NOMO-1 (cell line): Measurements from ENCODE around the gene MACROD1.

Experiments
- DNase-seq, 2 experiments: peaks; one replicate each; lab custom pipeline; 2025; ENCODE audit not compliant: unreplicated experiment in 2 of 2; lab: John Stamatoyannopoulos, UW

Gene MACROD1

DNA sequence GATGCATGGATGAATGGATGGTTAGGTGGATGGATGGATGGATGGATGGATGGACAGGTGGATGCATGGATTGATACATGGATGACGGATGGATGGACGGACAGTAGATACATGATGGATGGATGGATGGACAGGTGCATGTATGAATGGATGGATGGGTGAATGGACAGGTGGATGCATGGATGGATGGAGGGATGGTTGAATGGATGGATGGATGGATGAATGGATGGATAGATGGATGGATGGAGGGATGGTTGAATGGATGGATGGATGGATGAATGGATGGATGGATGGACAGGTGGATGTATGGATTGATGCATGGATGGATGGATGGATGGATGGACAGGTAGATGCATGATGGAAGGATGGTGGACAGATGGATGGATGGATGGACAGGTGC, 51.7 kb downstream of the MACROD1 start:
- DNase-seq = no peak

DNA sequence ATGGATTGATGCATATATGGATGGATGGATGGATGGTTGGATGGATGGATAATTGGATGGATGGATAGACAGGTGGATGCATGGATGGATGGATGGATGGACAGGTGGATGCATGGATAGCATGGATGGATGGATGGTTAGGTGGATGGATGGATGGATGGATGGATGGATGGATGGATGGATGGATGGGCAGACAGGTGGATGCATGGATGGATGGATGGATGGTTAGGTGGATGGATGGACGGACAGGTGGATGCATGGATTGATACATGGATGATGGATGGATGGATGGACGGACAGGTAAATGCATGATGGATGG, 52.5 kb downstream of the MACROD1 start:
- no peak for DNase-seq

GRCh38 chr11:64112771-64113461, 53.0 kb downstream of the MACROD1 start:
- DNase-seq = no peak

- DNase-seq = no peak
Measured at GRCh38 chr11:64110465-64111375, 55.2 kb downstream of the MACROD1 start.

- no peak for DNase-seq
Measured at GRCh38 chr11:64109332-64109731, 56.6 kb downstream of the MACROD1 start.

DNA sequence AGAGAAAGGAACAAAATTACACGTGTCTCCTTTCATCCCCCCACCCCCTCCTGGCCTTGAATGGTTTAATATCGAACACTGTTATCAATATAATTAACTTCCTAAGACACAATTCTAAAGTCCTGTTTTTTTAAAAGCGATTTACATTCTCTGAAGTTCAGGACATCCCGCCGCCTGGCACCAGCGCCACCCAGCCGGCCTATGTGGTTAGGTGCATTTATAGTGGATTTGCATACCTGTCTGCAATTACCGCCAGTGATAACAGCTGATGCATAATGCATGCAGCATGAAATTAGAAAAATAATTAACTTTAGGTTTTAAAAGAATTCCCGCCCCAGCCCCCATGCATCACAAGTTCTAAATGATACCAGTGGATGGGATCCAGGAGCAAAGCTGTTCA, 58.6 kb downstream of the MACROD1 start:
- no peak for DNase-seq

- DNase-seq = no peak
Measured at GRCh38 chr11:64104632-64105031, 61.3 kb downstream of the MACROD1 start.

DNA sequence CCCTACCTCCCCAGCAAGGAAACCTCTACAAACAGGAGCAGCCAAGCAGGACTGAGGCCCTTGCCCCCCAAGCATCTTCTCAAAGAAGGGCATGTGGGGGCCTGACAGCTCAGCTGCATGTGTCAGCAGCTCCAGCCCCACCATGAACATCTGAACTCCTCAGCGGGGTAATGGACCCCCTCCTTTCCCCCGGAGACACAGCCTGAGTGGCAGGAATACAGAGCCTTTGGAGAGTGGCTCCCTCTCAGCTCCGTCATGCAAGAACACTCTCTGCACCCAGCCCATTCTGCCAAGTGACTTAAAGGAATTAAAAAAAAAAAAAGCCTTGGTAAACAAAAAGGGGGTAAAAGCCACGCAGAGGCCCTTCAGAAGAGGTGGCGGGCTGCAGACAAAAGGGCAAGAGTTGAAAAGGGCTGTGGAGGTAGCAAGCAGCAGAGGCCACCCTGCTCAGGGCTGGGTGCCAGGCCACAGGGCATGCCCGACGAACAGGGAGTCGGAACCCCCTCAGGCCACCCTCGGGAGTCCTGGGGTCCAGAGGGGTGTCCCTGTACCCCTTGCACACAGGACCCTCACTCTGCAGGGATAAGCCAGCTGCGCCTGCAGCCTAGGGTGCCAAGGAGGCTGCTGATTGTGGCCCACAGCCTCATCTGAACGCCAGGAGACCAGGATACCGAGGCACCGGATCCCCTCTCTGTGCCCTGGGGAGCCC, 62.5 kb downstream of the MACROD1 start:
- no peak for DNase-seq

DNA sequence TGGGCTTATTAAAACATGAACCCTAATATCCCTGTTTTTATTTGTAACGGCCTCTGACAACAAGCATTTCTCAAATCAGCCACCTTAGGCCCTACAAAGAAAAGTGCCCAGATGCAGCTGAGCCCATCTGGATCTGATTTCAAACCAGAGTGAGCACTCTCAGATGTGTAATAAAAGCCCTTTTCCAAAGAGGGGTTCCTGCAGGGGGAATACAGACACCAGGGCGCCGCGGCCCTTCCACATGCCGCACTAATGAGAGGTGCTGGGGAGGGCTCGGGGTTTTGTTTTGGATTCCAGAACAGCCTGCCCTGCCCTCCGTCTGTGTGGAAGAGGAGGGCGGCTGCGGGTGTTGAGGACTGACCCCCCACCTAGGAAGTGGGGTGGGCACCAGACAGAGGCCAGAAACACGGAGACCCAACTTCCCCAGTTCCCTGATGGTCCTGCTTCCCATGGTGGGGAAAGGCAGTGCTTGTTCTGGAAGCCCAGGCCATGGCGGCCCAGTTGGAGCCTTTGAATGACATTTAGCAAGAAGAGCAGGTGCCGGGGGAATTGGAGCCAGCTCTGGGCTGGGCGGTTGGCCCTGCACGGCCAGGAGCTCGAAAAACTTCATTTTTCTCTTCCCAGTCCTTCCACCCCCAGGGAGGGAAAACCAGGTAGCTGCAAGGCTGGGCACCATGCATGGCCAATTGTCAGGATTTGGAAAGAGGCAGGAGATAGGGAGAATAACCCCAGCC, 63.7 kb downstream of the MACROD1 start:
- no peak for DNase-seq

GRCh38 chr11:64101461-64101860, 64.5 kb downstream of the MACROD1 start:
- DNase-seq = no peak

GRCh38 chr11:64100782-64101353, 65.0 kb downstream of the MACROD1 start:
- no peak for DNase-seq

- no peak for DNase-seq
Measured at GRCh38 chr11:64100360-64100759, 65.6 kb downstream of the MACROD1 start.

- DNase-seq = no peak
Measured at GRCh38 chr11:64099436-64099835, 66.5 kb downstream of the MACROD1 start.

- no peak for DNase-seq
Measured at GRCh38 chr11:64098318-64098831, 67.5 kb downstream of the MACROD1 start.

DNA sequence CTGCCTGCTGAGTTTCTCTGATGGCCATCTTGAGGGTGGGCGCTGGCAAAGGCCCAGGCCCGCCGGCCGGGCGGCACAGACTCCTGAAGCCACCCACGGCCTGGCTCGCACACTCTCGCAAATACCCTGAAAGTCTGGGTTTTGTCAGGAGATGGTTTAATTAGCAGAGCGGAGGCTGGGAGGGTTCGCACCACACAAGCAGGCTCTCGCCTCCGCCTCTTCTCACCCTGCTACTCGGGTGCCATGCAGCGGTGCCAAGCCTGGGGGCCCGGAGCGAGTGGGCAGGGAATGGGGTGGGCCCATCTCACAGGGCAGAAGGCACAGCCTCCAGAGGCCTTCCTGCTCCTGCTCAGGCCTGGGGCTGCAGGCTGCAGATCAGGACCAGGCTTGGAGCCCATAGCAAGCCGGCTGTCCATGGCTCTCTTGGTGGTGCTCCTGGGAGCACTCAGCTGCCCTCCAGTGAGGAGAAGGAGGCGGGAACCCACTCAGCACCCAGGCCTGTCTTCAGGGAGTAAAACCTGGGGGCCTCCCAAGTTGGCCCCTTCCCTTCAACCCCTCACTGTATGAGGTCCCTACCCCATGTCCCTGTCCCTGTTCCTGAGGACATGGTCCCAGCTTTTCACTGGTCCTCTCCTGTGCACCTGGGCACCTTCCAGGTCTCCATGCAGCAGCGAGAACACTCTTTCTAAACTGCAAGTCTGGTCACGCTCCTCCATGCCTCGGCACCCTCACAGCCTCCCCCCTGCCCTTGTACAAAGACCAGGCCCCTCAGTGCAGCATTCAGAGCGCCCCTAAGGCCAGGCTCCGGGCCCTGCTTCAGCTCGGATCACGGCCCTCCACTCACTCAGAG, 68.2 kb downstream of the MACROD1 start:
- DNase-seq = no peak

DNA sequence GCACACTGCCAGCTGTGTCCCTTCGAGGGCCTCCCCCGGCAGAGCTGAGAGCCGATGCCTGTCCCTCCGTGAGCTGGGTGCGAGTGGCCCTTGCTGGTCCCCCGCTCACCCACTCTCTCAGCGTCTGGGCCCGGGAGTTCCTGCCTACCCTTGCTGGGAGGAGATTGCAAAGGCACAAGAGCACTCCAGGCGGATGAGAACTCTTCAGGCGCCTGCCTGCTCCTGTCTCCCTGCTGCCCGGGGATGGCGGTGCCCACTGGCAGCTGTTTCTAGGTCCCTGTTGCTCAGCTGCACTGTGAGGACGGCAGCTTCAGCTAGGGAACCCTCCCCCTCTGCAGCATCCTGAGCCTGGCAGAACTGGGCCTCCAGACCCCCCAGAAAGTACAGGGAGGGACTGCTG, 69.1 kb downstream of the MACROD1 start:
- DNase-seq = no peak

DNA sequence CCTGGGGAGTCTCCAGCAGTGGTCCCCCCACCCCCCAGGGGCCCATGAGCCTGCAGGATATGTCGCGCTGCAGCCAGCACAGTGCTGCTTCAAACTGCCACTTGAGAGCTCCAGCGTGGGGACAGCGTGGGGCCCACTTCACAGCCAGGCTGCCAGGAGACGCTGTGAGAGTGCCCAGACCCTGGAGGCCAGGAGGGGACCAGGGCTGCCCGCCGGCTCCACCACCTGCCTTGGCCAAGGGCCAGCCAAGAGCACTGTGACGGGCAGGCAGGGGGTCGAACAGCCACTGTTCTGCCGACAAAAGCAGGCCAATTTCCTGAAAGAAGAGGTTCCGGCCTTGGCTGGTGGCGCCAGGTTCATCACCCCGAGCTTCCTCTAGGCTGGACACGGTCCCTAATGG, 70.0 kb downstream of the MACROD1 start:
- no peak for DNase-seq

DNA sequence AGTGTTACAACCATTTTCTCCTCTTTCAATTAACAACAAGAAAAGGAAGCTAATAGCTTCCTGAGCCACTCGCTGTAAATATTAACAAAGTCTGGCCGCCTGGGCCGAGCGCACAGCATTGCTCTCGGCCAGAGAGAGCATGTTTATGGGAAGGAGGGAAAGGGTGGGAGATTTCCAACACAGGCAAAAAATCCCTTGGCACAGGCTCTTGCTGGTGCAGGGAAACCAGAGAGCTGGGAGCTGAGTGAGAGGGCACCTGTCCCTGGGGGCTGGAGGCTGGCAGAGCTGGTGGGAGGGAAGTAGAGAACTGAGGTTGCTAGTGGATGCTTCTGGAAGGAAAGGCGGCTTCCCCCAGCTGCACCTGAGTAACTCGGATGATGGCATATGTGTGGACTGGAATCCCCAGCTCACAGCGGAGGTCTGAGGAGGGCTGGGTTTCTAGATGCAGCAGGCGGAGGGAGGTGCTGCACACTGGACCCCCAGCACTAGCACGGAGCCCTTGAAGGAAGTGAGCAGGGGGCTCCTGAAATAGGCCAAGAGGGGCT, 70.6 kb downstream of the MACROD1 start:
- no peak for DNase-seq
